ENCODE results near the gene ITPK1.

GRCh38 chr14:92926931-92927330 lies 188.8 kb downstream of the ITPK1 start:
- TF ChIP-seq CTCF (conservative IDR thresholded peaks at IDR 0.05), result no peak
- no peak for TF ChIP-seq EZH2 (IDR thresholded peaks at IDR 0.05; ENCODE audit: low read depth)
